GM10266 (cell line): Measurements from ENCODE around the gene MARS2.
"Not testable (repeated sequence)": the region's sequence is repeated elsewhere in the genome, so short reads cannot be mapped to it uniquely, and the experiment has no call there.

Experiments used
- DNase-seq: peaks from one replicate; pipeline ENCODE4 v3.0.0; 2012; ENCODE audit errors: extremely low spot score
- CTCF ChIP-seq: IDR thresholded peaks from 2 replicates; pipeline ENCODE4 v1.5.1; 2012; ENCODE audit warnings: mild to moderate bottlenecking, low read depth; ENCODE audit not compliant: control insufficient read depth, insufficient read depth; ENCODE audit errors: missing control alignments

MARS2 gene

GRCh38 chr2:197677483-197677882 lies 27.7 kb upstream of the MARS2 start:
- DNase-seq: no peak
- TF ChIP-seq CTCF: no peak

GRCh38 chr2:197695206-197695605 lies 10.0 kb upstream of the MARS2 start:
- DNase-seq: not testable (repeated sequence)

GRCh38 chr2:197695971-197696370 lies 9.2 kb upstream of the MARS2 start:
- DNase-seq: not testable (repeated sequence)

GRCh38 chr2:197696571-197696970 lies 8.6 kb upstream of the MARS2 start:
- not testable (repeated sequence) for DNase-seq

GRCh38 chr2:197699724-197700123 lies 5.4 kb upstream of the MARS2 start:
- DNase-seq: not testable (repeated sequence)

GRCh38 chr2:197700960-197701359 lies 4.2 kb upstream of the MARS2 start:
- no peak for TF ChIP-seq CTCF
- no peak for DNase-seq

GRCh38 chr2:197704434-197705120 lies 592 bp upstream of the MARS2 start:
- DNase-seq: no peak
- TF ChIP-seq CTCF: no peak

GRCh38 chr2:197705912-197706838 lies 1.0 kb downstream of the MARS2 start:
- no peak for TF ChIP-seq CTCF
- DNase-seq: peak; percentile 19

- TF ChIP-seq CTCF: no peak
- DNase-seq: no peak
Observed at GRCh38 chr2:197706839-197707207, 1.7 kb downstream of the MARS2 start.
